Stimulated activated naive CD4-positive, alpha-beta T cell (primary cell): ENCODE measurements around the gene IFITM1.
"Not testable (repeated sequence)": the region's sequence is repeated elsewhere in the genome, so short reads cannot be mapped to it uniquely, and the experiment has no call there.

Experiments
- DNase-seq, 6 experiments: peaks; one replicate each; lab custom pipeline; 2025; lab: John Stamatoyannopoulos, UW

IFITM1 gene

GRCh38 chr11:308740-309665 lies 4.8 kb upstream of the IFITM1 start:
- peak in 2 of 6 experiments; percentile 29 to 31 for DNase-seq

GRCh38 chr11:309979-310572 lies 3.8 kb upstream of the IFITM1 start:
- not testable (repeated sequence) for DNase-seq

GRCh38 chr11:311013-311748 lies 2.7 kb upstream of the IFITM1 start:
- DNase-seq = not testable (repeated sequence)

GRCh38 chr11:312092-312816 lies 1.6 kb upstream of the IFITM1 start:
- DNase-seq = no peak

GRCh38 chr11:313304-313786 lies 495 bp upstream of the IFITM1 start:
- DNase-seq = no peak

GRCh38 chr11:314554-314875 lies 675 bp downstream of the IFITM1 start:
- DNase-seq = not testable (repeated sequence)

- DNase-seq = peak in 2 of 6 experiments; percentile 31 to 61
Observed at GRCh38 chr11:315051-315481, 1.2 kb downstream of the IFITM1 start.

- no peak for DNase-seq
Observed at GRCh38 chr11:315516-315994, 1.7 kb downstream of the IFITM1 start.

GRCh38 chr11:316031-316701 lies 2.3 kb downstream of the IFITM1 start:
- peak in 1 of 6 experiments; percentile 59 for DNase-seq

- DNase-seq = peak in 3 of 6 experiments; percentile 34 to 59 (median 47)
Observed at GRCh38 chr11:316891-317301, 3.1 kb downstream of the IFITM1 start.

GRCh38 chr11:317668-318404 lies 4.0 kb downstream of the IFITM1 start:
- not testable (repeated sequence) for DNase-seq

- DNase-seq = not testable (repeated sequence)
Observed at GRCh38 chr11:318405-319120, 4.7 kb downstream of the IFITM1 start.

- not testable (repeated sequence) for DNase-seq
Observed at GRCh38 chr11:319121-319887, 5.5 kb downstream of the IFITM1 start.

GRCh38 chr11:319888-320273 lies 6.0 kb downstream of the IFITM1 start:
- not testable (repeated sequence) for DNase-seq

GRCh38 chr11:324156-324555 lies 10.3 kb downstream of the IFITM1 start:
- no peak for DNase-seq

- not testable (repeated sequence) for DNase-seq
Observed at GRCh38 chr11:324593-325517, 11.0 kb downstream of the IFITM1 start.

- DNase-seq = no peak
Observed at GRCh38 chr11:325796-326591, 12.2 kb downstream of the IFITM1 start.
